Osteocyte (in vitro differentiated cells): ENCODE data around the gene PLXND1. TPM values are rescaled to one million over a fixed set of nuclear protein-coding genes. Genes with fewer than 3 reads are reported as not detected.

Experiments used
- DNase-seq: peaks from one replicate; pipeline ENCODE4 v3.0.0; 2021; ENCODE audit warnings: mixed read lengths; ENCODE audit not compliant: unreplicated experiment; ENCODE audit errors: extremely low spot score
- H3K27ac Mint-ChIP-seq: one replicate; pipeline ENCODE4 v1.8.0; 2021; ENCODE audit warnings: mild to moderate bottlenecking, mixed read lengths; ENCODE audit not compliant: unreplicated experiment
- H3K27me3 Mint-ChIP-seq: one replicate; pipeline ENCODE4 v1.8.0; 2021; ENCODE audit warnings: mixed read lengths; ENCODE audit not compliant: unreplicated experiment
- H3K36me3 Mint-ChIP-seq: one replicate; pipeline ENCODE4 v1.8.0; 2021; ENCODE audit warnings: mixed read lengths; ENCODE audit not compliant: unreplicated experiment
- H3K4me1 Mint-ChIP-seq: one replicate; pipeline ENCODE4 v1.8.0; 2021; ENCODE audit warnings: mixed read lengths; ENCODE audit not compliant: unreplicated experiment
- H3K4me3 Mint-ChIP-seq: one replicate; pipeline ENCODE4 v1.8.0; 2021; ENCODE audit warnings: mild to moderate bottlenecking, moderate library complexity, mixed read lengths; ENCODE audit not compliant: unreplicated experiment
- H3K9me3 Mint-ChIP-seq: one replicate; pipeline ENCODE4 v1.8.0; 2021; ENCODE audit warnings: mixed read lengths; ENCODE audit not compliant: unreplicated experiment
- CTCF ChIP-seq: fragments of 200-600 bp; sonication (generic); IDR thresholded peaks from 2 replicates; pipeline ENCODE4 v1.5.0; 2021; ENCODE audit warnings: antibody characterized with exemption, mild to moderate bottlenecking, moderate library complexity
- total RNA-seq: library from RNA; stranded (reverse); gene quantifications from 2 replicates; pipeline ENCODE4 v1.2.1, GENCODE V29; 2021

The PLXND1 gene
- total RNA-seq, 1 donor from 2014 or later, result 358 TPM

- no peak overlapping the region for H3K27ac Mint-ChIP-seq
Measured at GRCh38 chr3:129520960-129521359, 85.5 kb downstream of the PLXND1 start.

GRCh38 chr3:129519896-129520715 is 86.4 kb downstream of the PLXND1 start:
- Mint-ChIP-seq H3K4me3 (no peak overlapping the region), H3K36me3 (peaks cover 8% of the 10 kb centered on the region), H3K27ac (no peak overlapping the region), H3K9me3 (no peaks in the 10 kb centered on the region), H3K27me3 (no peaks in the 10 kb centered on the region), H3K4me1 (peaks cover 4% of the 10 kb centered on the region)
- no peak for DNase-seq
- TF ChIP-seq CTCF, result no peak

More at GRCh38 chr3:129520960-129521359, 85.5 kb downstream of the PLXND1 start:
- Mint-ChIP-seq H3K4me3 (no peak overlapping the region), H3K4me1 (peaks cover 6% of the 10 kb centered on the region), H3K27me3 (no peaks in the 10 kb centered on the region), H3K36me3 (peaks cover 7% of the 10 kb centered on the region), H3K9me3 (no peaks in the 10 kb centered on the region)
- no peak for DNase-seq
- TF ChIP-seq CTCF, result no peak

- Mint-ChIP-seq H3K27ac (no peak overlapping the region), H3K9me3 (no peaks in the 10 kb centered on the region), H3K36me3 (peaks cover 11% of the 10 kb centered on the region), H3K4me1 (peaks cover 4% of the 10 kb centered on the region), H3K4me3 (no peak overlapping the region), H3K27me3 (no peaks in the 10 kb centered on the region)
- no peak for DNase-seq
- TF ChIP-seq CTCF, result no peak
Measured at GRCh38 chr3:129519449-129519848, 87.0 kb downstream of the PLXND1 start.

- no peak for DNase-seq
- Mint-ChIP-seq H3K27ac (no peak overlapping the region), H3K4me1 (peaks cover 4% of the 10 kb centered on the region), H3K36me3 (peaks cover 11% of the 10 kb centered on the region), H3K4me3 (no peak overlapping the region), H3K9me3 (no peaks in the 10 kb centered on the region), H3K27me3 (no peaks in the 10 kb centered on the region)
- no peak for TF ChIP-seq CTCF
Measured at GRCh38 chr3:129518581-129518980, 87.9 kb downstream of the PLXND1 start.

- H3K9me3 Mint-ChIP-seq, result no peaks in the 10 kb centered on the region
Measured at GRCh38 chr3:129518038-129518561, 88.4 kb downstream of the PLXND1 start.

More at GRCh38 chr3:129518038-129518561, 88.4 kb downstream of the PLXND1 start:
- Mint-ChIP-seq H3K4me1 (peaks cover 4% of the 10 kb centered on the region), H3K36me3 (peaks cover 11% of the 10 kb centered on the region), H3K27ac (no peak overlapping the region), H3K4me3 (no peak overlapping the region), H3K27me3 (no peaks in the 10 kb centered on the region)
- TF ChIP-seq CTCF, result no peak
- no peak for DNase-seq
